ENCODE measurements around the gene ABCB6. TPM values are rescaled to one million over a fixed set of nuclear protein-coding genes. Genes with fewer than 3 reads are reported as not detected.
A peak's percentile ranks its signal among the peaks of the same experiment; 100 is the strongest.

ABCB6 gene
- total RNA-seq, 3 donors from 2014 or later = 6.7 to 21.3 (median 10.4) TPM

GRCh38 chr2:219246559-219246958 is 27.8 kb upstream of the ABCB6 start:
- H3K4me3 ChIP-seq = no peak overlapping the region
- no peak for ATAC-seq
- DNase-seq = no peak
- no peak for TF ChIP-seq CTCF (IDR thresholded peaks at IDR 0.05)
- intact Hi-C loops (cut with DNase I, micrococcal nuclease) = no loop called here
- no peaks in the 10 kb centered on the region for H3K36me3 ChIP-seq (ENCODE audit: low read depth)
- peaks cover 55% of the 10 kb centered on the region for H3K4me1 ChIP-seq (ENCODE audit: low read depth)
- H3K9me3 ChIP-seq = no peaks in the 10 kb centered on the region

- TF ChIP-seq CTCF (IDR thresholded peaks at IDR 0.05) = no peak
- DNase-seq (no peak), ATAC-seq (no peak)
- Histone ChIP-seq H3K4me1 (ENCODE audit: low read depth) (peaks cover 48% of the 10 kb centered on the region), H3K36me3 (ENCODE audit: low read depth) (no peaks in the 10 kb centered on the region), H3K9me3 (no peaks in the 10 kb centered on the region), H3K4me3 (peak overlapping the region; percentile 50)
- intact Hi-C loops (cut with DNase I, micrococcal nuclease) = no loop called here
These were observed 27.1 kb upstream of the ABCB6 start for GRCh38 chr2:219245899-219246230.

- H3K4me3 ChIP-seq = peak within 1 kb of the TSS; percentile 50
- intact Hi-C loops (cut with DNase I, micrococcal nuclease) = no loop called here
- H3K4me1 ChIP-seq (ENCODE audit: low read depth) = peaks cover 43% of the 10 kb centered on the region
- no peaks in the 10 kb centered on the region for H3K9me3 ChIP-seq
- DNase-seq = peak; percentile 96 to 97 (median 97)
- no peak for TF ChIP-seq CTCF (IDR thresholded peaks at IDR 0.05)
- H3K36me3 ChIP-seq (ENCODE audit: low read depth) = no peaks in the 10 kb centered on the region
- ATAC-seq = peak; percentile 76
These were observed 26.6 kb upstream of the ABCB6 start, which contains the start of the genes GLB1L and STK16 for GRCh38 chr2:219245148-219245898. GLB1L (minus strand) TSS chr2:219245444; CDS start chr2:219243573, 1,871 bp downstream. STK16 (plus strand) TSS chr2:219245479; CDS start chr2:219246000, 521 bp downstream.

- no peak overlapping the region for H3K4me3 ChIP-seq
- H3K9me3 ChIP-seq = no peaks in the 10 kb centered on the region
- no peak for ATAC-seq
- no peak for TF ChIP-seq CTCF (IDR thresholded peaks at IDR 0.05)
- H3K36me3 ChIP-seq (ENCODE audit: low read depth) = no peaks in the 10 kb centered on the region
- intact Hi-C loops (cut with DNase I, micrococcal nuclease) = no loop called here
- H3K4me1 ChIP-seq (ENCODE audit: low read depth) = peaks cover 37% of the 10 kb centered on the region
- no peak for DNase-seq
These were observed 26.0 kb upstream of the ABCB6 start for GRCh38 chr2:219244789-219245147.

GRCh38 chr2:219243291-219243761 is 24.6 kb upstream of the ABCB6 start:
- ATAC-seq (peak; percentile 43), DNase-seq (peak; percentile 62 to 75 (median 72))
- H3K4me1 ChIP-seq (ENCODE audit: low read depth) = peaks cover 23% of the 10 kb centered on the region
- intact Hi-C loops (cut with DNase I, micrococcal nuclease) = no loop called here
- TF ChIP-seq CTCF (IDR thresholded peaks at IDR 0.05) = no peak
- H3K4me3 ChIP-seq = no peak overlapping the region
- H3K36me3 ChIP-seq (ENCODE audit: low read depth) = no peaks in the 10 kb centered on the region
- no peaks in the 10 kb centered on the region for H3K9me3 ChIP-seq

Measured in mucosa of descending colon (tissue), 3 donors.